ENCODE data around the gene ACSM3.
"Not testable (repeated sequence)": the region's sequence is repeated elsewhere in the genome, so short reads cannot be mapped to it uniquely, and the experiment has no call there.

The ACSM3 gene

DNA sequence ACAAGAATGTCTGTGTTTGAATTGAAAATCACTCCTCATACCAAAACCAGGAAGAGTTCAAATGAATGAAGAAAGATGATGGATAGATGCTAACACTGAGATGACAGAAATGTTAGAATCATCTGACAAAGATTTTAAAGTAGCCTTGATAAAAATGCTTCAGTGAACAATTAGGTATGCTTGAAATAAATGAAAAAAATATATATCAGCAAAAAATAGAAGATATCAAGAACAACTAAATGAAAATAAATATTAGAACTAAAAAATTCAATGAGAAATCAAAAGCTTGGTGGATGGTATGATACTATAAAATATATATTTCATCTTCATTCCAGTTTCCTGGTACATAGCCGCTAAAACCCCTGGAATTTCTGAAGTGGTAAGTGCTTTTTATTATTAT, 8.6 kb upstream of the ACSM3 start:
- DNase-seq (ENCODE audit: low read depth in 2 of 2) = no peak

DNA sequence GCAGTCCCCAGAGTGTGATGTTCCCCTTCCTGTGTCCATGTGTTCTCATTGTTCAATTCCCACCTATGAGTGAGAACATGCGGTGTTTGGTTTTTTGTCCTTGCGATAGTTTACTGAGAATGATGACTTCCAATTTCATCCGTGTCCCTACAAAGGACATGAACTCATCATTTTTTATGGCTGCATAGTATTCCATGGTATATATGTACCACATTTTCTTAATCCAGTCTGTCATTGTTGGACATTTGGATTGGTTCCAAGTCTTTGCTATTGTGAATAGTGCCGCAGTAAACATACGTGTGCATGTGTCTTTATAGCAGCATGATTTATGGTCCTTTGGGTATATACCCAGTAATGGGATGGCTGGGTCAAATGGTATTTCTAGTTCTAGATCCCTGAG, 8.0 kb upstream of the ACSM3 start:
- not testable (repeated sequence) for DNase-seq (ENCODE audit: low read depth in 2 of 2)

DNA sequence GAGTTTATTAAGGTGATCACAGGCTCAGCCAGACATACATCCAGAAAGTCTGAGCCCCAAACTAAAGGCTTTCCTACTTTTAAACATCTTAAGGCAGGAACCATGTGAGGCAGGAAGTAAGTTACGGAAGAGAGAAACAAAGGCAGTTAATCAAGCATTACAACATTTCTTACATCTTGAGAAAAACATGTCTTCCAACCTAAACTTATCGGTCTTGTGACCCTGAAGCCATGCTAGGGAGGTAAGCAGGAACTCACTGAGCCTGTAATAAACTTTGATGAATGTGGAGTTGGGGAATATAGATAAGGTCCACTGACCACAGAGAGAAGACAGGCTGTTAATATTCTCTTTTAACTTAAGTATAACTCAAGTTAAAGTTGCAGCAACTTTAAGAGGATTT, 3.5 kb upstream of the ACSM3 start:
- DNase-seq (ENCODE audit: low read depth in 2 of 2) = no peak

DNA sequence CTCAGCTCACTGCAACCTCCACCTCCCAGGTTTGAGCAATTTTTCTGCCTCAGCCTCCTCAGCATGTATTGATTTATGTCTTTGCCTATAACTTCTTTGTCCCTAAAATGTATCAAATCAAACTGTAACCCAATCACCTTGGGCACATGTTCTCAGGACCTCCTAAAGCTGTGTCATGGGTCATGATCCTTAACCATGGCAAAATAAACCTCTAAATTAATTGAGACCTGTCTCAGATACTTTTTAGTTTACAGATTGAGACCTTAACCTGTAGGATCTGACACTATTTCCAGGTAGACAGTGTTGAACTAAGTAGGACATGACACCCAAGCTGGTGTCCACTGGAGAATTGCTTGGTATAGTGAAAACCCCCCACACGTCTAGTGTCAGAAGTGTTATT, 2.6 kb upstream of the ACSM3 start:
- no peak for DNase-seq (ENCODE audit: low read depth in 2 of 2)

DNA sequence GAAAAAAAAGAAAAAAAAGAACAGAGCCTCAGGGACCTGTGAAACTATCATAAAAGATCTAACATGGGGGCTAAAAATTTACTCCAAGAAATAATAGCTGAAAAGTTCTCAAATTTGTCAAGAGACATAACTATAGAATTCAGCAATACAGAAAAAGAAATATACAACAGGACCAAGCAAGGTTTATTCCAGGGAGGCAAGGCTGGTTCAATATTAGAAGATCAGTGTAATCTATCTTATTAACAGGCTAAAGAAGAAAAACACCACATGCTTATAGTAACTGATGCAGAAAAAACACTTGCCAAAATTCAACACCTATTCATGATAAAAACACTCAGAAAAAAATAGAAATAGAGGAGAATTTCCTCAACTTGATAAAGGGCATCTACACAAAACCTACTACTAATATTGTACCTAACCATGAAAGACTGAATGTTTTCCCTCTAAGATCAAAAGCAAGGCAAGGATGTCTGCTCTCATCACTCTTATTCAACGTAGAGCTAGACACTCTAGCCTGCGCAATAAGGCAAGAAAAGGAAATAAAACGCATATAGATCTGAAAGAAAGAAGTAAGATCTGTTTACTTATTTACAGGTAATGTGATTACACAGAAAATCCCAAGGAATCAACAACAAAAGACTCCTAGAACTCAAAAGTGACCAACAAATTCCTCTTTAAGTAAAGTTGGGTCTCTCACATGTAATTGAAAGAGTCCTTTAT, 1.2 kb upstream of the ACSM3 start:
- no peak for DNase-seq (ENCODE audit: low read depth in 2 of 2)

DNA sequence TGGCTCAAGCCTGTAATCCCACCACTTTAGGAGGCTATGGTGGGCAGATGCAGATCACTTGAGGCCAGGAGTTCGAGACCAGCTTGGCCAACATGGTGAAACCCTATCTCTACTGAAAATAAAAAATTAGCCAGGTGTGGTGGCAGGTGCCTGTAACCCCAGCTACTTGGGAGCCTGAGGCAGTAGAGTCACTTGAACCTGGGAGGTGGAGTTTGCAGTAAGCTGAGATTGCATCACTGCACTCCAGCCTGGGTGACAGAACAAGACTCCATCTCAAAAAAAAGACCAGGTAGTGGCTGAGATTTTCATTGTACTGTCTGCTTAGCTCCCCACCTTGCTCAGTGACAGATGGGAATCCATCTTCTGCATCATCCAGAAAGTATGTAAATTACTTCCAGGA, 634 bp downstream of the ACSM3 start:
- DNase-seq (ENCODE audit: low read depth in 2 of 2) = not testable (repeated sequence)

DNA sequence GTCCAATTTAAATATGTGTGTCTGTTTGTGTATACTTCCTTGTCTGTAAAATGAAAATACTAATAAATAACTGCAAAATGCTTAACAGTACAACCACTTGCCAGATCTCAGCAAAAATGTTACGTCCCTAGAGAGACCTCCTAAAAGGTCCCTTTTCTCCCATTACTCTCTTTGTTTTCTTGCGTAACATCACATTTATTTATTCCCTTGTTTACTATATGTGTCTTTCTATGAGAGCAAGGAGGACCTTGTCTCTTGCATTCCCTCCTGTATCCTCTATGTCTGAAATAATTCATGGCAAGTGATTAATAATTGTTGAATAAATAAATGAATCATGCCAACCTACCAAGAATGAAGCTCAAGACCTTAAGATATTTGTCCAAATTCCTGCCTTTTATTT, 1.9 kb downstream of the ACSM3 start:
- no peak for DNase-seq (ENCODE audit: low read depth in 2 of 2)

DNA sequence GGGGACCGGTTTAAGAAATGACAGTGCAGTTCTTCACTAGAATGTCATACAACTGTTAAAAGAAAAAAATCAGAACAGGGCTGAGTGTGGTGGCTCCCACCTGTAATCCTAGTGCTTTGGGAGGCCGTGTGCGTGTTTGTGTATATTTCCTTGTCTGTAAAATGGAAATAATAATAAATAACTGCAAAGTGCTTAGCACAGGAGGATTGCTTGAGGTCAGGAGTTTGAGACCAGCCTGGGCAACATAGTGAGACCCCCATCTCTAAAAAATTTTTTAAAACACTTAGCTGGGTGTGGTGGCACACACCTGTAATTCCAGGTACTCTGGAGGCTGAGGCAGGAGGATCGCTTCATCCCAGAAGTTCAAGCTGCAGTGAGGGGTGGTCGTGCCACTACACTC, 2.5 kb downstream of the ACSM3 start:
- no peak for DNase-seq (ENCODE audit: low read depth in 2 of 2)

DNA sequence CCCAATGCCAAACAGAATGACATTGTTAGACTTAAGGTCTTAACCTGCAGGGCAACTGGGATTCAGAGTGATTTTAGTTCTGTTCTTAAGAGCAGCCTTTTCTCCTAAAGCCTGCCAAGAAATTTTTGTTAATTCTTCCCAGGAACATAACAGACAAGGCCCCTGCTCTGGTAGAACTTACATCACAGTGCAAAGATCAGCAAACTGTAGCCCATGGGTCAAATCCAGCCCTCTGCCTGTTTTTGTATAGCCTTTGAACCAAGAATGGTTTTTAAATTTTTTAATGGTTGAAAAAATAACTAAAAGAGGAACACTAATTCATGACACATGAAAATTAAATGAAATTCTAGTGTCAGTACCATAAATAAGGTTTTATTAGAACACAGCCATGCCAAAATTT, 3.8 kb downstream of the ACSM3 start:
- no peak for DNase-seq (ENCODE audit: low read depth in 2 of 2)

DNA sequence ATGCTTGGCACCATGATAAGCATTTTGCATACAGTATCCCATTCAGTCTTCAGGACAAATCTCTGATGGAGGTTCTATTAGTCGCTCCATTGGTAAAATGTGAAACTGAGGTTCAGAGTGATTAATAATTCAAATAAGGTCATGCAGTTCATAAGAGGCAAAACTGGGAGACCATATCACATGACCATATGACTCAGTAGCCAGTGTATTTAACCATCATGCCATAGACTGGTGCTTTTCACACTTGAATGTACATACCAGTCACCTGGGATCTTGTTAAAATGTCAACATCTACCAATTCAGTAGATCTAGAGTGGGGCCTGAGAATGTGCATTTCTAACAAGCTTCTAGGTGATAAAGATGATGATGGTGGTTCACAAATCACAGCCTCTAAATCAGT, 4.3 kb downstream of the ACSM3 start:
- no peak for DNase-seq (ENCODE audit: low read depth in 2 of 2)

DNA sequence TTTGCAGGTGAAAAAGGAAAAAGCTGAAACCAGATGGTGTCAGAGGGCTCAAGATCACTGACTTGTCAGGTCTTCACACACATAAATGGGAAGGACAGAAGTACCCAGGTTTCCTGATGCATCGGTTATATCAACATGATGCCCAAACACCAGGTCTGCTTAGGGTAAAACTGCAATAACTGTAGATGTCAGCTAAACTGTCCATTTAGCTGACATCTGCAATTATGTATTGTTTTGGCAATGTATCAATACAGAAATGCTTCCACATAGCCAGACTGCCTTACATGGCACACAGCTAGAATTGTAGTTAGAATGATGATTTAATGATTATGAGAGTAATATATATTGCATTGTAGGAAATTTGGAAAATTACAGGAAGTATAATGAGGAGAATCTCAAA, 5.0 kb downstream of the ACSM3 start:
- DNase-seq (ENCODE audit: low read depth in 2 of 2) = no peak

DNA sequence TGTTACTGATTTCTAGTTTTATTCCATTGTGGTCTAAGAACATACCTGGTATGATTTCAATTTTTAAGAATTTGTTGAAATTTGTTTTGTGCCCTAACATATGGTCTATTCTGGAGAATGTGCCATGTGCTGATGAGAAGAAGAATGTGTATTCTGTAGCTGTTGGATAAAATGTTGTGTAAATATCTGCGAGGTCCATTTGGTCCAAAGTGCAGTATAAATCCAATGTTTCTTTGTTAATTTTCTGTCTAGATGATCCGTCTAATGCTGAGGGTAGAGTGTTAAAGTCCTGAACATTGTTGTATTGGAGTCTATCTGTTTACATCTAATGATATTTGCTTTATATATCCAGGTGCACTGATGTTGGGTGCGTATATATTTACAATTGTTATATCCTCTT, 9.9 kb downstream of the ACSM3 start:
- DNase-seq (ENCODE audit: low read depth in 2 of 2) = no peak

DNA sequence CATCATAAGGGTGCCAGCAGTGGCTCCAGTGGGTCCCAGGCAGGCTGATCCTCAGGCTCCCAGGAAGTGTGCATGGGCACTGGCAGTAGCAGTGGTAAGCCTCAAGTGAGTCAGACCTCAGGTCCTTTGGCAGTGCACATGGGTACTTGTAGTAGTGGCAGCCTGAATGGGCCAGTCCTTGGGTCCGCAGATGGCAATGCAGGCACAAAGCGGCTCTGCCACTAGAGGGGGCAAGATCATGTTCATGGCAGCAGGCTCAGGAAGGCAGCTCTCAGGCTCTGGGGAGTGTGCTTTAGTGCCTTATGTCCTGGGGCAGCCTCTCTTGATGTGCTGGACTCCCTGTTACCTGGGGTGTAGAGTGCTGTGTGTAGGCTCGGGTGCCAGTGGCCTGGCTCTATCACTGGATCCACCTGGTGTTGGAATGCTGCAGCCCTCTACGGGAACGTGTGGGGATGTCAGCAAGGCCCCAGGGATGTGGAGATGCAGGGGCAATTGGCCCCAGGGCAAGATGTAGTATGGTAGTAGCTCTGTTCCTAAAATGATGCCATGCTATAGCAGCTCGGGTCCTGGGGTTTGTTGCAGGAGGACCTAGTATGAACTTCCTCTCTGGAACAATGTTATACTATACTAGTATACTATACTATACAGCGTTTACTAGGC, 11.0 kb downstream of the ACSM3 start:
- peak; percentile 18 to 59 for DNase-seq (ENCODE audit: low read depth in 2 of 2)

DNA sequence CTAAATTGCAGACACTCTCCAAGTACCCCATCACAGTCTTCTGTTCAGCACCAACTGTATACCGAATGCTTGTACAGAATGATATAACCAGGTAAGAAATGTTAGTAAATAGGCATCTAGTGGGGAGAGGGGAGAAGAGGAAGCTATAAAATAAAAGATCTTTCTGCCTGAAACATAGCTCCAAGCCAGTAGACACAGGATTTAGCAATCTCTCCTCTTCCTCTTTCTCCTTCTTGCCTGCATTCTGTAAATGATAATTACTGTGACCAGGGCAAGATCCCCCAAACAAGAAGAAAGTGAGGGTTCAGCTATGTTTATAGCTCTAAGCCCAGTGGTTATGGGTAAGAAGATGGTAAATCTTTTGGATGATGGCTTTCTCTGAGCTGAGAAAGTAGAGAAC, 17.9 kb downstream of the ACSM3 start:
- no peak for DNase-seq (ENCODE audit: low read depth in 2 of 2)

DNA sequence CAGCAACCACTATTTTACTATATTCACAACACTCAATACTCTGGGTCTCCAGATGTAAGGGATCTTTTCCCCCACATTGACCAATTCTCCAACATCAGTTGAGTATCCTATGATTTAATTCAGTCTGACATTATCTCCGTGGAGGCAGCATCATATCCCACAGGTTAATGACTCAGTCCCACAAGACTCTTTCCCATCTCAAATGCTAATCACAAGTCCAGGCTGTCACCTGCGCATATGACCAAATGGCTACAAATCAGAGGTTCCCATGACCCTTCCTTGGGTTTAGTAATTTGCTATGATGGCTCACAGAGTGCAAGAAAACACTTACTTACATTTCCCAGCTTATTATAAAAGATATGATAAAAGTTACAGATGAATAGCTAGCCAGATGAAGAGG, 18.7 kb downstream of the ACSM3 start:
- no peak for DNase-seq (ENCODE audit: low read depth in 2 of 2)

DNA sequence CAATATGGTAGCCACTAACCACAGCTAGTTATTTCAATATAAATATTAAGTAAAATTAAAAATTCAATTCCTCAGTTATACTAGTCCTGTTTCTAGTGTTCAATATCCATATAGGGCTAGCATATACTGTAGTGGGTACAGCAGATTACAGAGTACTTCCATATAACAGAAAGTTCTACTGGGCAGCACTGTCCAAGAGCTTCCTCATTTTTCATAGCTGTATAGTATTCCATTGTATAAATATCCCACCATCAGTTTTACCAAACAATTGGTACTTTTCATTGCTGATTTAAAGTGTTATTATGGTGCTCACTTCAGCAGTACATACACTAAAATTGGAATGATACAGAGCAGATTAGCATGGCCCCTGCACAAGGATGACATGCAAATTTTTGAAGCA, 20.4 kb downstream of the ACSM3 start:
- DNase-seq (ENCODE audit: low read depth in 2 of 2) = no peak

DNA sequence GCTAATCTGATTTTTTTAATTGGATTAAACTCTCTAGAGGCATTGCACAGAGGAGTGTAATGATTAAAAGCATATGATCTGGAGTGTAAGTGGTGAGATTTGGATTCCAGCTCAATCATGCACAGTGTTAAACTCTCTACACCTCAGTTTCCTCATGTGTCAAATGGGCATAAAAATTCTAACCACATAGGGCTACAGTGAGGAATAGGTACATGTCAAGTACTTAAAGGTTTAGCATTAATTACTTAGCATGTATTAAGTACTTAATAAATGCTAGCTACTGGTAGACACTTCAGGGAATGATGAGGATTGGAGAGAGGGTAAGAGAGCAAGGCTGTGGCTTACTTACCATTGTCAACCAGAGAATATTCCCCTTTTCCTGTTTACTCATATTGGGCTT, 25.3 kb downstream of the ACSM3 start:
- no peak for DNase-seq (ENCODE audit: low read depth in 2 of 2)

DNA sequence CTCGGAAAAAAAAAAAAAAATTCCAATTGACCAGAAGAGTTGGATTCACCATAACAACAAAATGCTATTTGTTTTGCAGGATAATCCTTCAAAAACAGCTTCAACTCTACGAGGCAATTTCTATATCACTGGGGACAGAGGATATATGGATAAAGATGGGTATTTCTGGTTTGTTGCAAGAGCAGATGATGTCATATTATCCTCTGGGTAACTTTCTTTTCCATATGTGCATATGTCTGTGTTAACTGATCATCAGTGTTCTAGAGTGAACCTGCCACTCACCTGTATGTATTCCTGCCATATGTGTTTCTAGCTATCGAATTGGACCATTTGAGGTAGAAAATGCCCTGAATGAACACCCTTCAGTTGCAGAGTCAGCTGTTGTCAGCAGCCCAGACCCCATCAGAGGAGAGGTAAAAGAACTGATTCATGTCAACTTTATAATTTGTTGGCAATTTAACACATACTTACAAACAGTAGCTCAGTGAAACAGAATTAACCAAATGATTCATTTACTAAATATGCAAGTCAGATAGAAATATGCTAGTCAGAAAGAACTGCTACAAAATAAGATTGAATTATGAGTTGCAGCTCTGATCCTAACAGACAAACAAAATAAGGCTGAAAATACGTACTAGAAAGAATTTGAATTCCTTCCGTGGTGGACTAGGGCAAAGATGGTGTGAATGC, 28.3 kb downstream of the ACSM3 start:
- no peak for DNase-seq (ENCODE audit: low read depth in 2 of 2)

DNA sequence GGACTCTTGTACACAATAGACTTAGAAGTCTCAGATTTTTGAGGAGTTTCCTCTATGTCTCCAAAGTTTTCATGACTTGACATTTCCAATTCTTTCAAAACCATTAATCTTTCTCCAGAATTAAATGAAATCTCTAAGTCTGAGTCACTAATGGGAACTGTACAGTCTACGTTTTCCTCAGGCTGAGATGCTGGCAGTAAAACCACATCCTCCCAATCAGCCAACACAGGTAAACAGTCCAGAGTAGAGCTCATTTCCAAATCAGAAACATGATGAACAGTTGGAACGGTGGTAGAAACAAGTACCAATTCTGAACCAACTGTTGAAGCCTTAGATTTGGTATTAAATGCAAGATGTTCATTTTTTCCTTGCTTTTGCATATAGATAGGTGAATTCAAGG, 34.5 kb downstream of the ACSM3 start:
- no peak for DNase-seq (ENCODE audit: low read depth in 2 of 2)

DNA sequence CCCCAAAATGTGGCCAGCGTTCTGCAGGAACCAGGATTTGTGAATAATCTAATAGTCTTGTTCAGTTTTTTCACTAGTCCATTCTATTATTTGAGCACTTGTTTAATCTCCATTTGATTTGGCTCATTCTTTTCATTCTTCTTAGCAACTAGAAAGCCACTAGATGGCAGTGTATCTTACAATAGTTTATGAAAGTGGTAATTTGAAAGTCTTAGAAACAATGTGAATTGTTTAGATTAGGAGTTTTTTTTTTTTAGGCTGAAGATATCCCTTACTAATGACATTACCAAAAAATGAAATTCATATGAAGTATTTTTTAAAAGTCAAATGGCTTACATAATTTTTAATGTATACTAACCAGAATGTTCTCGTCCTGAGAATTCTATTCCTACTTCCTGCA, 35.8 kb downstream of the ACSM3 start:
- no peak for DNase-seq (ENCODE audit: low read depth in 2 of 2)

DNA sequence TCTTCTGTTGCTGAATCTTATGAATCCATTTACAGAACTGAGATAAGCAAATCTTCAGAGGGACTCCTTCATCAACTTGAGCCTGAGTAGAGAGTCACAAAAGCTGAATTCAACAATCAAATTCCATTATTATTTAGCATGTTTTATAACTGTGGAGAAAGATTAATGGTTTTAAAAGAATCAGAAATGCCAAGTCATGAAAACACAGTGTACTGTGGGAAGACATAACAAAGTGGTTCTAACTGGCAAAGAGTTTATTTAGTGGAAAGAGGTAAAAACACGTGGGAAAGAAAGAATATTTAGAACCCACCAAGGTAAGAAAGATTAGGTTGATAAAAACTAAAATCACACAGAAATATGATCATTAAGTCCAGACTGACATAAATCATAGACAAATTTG, 37.5 kb downstream of the ACSM3 start:
- DNase-seq (ENCODE audit: low read depth in 2 of 2) = no peak

DNA sequence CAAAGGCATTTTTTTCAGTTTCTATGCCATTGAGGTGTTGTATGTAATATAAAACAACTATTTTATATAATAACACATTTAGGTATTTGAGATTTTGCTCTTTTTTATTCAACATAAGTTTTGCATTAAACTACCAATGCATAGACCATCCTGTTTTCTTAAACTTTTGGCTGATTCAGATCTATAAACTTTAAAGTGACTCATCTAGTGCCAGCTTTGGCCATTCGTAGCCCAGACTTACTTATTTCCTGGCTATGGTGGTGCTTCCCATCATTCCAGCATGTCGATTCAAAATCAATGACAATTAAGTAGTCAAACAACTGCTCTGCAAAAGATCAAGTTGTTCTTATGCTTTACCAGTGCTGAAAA, 39.4 kb downstream of the ACSM3 start:
- no peak for DNase-seq (ENCODE audit: low read depth in 2 of 2)

DNA sequence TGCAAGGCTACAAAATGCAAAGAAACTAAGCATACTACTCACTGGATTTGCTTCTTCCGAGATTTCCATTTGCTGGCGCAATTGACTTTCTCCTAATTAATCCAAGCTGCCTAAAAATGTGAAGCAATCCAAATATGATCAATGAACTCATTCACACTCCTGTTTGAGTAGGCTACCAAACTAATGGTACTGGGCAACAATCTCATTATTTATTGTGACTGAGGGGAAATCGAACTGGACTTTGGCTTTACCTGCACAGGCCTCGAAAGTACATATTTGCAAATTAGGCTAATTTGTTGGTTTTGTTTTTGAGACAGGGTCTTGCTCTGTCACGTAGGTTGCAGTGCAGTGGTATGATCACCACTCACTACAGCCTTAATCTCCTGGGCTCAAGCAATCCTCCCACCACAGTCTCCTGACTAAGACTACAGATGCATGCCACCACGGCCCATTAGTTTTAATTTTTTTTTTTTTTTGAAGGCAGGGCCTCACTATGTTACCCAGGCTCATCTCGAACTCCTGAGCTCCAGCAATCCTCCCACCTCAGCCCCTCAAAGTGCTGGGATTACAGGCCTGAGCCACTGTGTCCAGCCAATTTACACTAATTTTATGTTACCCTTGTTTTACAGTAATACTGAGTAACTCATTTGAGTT, 39.9 kb downstream of the ACSM3 start:
- no peak for DNase-seq (ENCODE audit: low read depth in 2 of 2)
